ENCODE data around the gene NAT14. TPM values are rescaled to one million over a fixed set of nuclear protein-coding genes. Genes with fewer than 3 reads are reported as not detected.

NAT14 gene
- total RNA-seq, 2 donors from 2014 or later = 7.1 to 12.3 TPM

- H3K4me3 Mint-ChIP-seq = no peak overlapping the region
- H3K9me3 Mint-ChIP-seq = no peaks in the 10 kb centered on the region
- no peak for ATAC-seq (replicated peaks)
- H3K27ac Mint-ChIP-seq = no peak overlapping the region
- no peaks in the 10 kb centered on the region for H3K36me3 Mint-ChIP-seq (ENCODE audit: low read depth)
- H3K27me3 Mint-ChIP-seq = no peaks in the 10 kb centered on the region
- no peaks in the 10 kb centered on the region for H3K4me1 Mint-ChIP-seq
Observed at GRCh38 chr19:55472463-55472862, 12.5 kb upstream of the NAT14 start.

DNA sequence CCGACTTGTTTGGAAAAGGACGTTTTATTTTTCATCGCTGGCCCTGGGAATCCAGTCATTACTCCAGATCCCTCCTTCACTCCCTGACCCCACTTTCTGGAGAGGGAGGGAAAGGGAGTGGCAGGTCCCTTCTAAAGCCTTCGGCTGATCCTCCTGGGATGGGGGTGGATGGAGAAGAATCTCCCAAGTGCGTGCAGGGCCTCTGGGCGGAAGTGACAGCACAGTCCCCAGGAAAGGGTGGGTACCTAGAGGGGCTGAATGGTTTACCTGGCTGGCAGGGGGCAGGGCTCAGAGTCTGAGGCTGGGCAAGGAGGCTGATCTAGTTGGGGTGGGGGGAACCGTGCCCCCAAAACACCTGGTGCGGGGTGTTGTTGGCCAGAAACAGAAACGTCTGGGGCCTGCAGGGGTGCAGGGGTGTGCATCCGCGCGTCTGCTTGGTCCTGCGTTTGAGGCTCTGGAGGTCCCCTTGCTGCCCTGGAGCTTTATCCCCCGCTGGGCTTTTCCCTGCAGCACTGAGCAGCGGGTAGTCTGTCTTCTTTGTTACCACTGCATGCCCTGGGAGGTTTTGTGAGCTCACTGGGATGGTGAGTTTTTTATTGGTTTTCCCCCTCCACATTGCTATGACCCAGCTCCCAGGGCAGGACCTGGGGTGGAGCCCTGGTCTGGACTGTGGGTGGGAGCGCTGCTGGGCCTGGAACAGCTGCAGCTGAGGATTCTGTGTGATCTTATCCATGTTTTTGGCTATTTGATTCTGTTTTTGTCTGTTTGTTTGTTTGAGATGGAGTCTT is 11.6 kb upstream of the NAT14 start:
- no peaks in the 10 kb centered on the region for H3K9me3 Mint-ChIP-seq
- H3K27ac Mint-ChIP-seq = no peak overlapping the region
- no peaks in the 10 kb centered on the region for H3K27me3 Mint-ChIP-seq
- no peak for ATAC-seq (replicated peaks)
- peaks cover 2% of the 10 kb centered on the region for H3K36me3 Mint-ChIP-seq (ENCODE audit: low read depth)
- no peak overlapping the region for H3K4me3 Mint-ChIP-seq
- H3K4me1 Mint-ChIP-seq = peaks cover 8% of the 10 kb centered on the region

GRCh38 chr19:55474269-55475265 is 10.4 kb upstream of the NAT14 start:
- ATAC-seq (replicated peaks) = no peak
- no peaks in the 10 kb centered on the region for H3K9me3 Mint-ChIP-seq
- peaks cover 19% of the 10 kb centered on the region for H3K4me1 Mint-ChIP-seq
- no peak overlapping the region for H3K27ac Mint-ChIP-seq
- no peaks in the 10 kb centered on the region for H3K27me3 Mint-ChIP-seq
- H3K36me3 Mint-ChIP-seq (ENCODE audit: low read depth) = peaks cover 13% of the 10 kb centered on the region
- H3K4me3 Mint-ChIP-seq = peak overlapping the region; percentile 87

DNA sequence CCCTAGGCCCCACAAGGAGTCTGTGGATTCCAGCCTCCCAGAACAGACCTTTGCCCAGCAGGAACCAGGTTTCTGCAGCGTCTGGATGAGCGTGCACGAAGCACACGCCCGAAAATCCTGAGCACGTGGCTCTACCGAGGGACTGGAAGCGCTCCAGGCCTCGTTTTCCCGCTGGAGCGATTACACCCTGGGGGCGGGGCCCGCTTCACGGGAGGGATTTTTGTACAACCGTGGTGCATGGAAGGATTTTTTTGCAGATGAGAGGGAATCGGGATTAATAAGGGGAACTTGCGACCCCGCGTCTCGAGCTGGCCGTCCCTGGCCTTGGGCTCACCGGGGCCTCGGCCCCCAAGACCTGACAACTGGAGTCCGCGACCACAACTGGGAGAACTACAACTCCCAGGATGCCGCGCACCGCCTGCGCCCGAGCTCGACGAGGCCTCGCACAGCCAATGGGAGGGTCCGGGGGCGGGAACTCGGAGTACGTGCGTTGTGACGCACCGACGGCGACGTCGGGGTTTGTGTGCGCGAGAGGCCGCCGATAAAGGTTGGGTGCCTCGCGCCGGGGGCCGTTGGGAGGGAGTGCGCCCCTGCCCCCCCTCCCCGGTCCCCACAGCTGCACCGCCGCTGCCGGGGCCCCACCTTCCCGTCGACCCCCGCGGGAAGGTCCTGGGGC is 8.8 kb upstream of the NAT14 start, which contains the start of gene ZNF628:
Gene ZNF628, plus strand, starts transcription at position 518 of the 676 bp plus-strand sequence. CDS start 3,294 bp downstream, outside the sequence.
- Mint-ChIP-seq H3K4me1 (peaks cover 24% of the 10 kb centered on the region), H3K27me3 (no peaks in the 10 kb centered on the region), H3K9me3 (no peaks in the 10 kb centered on the region), H3K4me3 (peak within 1 kb of the TSS; percentile 87), H3K27ac (peak within 1 kb of the TSS; percentile 88), H3K36me3 (ENCODE audit: low read depth) (peaks cover 20% of the 10 kb centered on the region)
- ATAC-seq (replicated peaks) = peak; percentile 98

GRCh38 chr19:55477905-55478304 is 7.1 kb upstream of the NAT14 start:
- peak overlapping the region; percentile 72 for H3K27ac Mint-ChIP-seq
- peaks cover 20% of the 10 kb centered on the region for H3K36me3 Mint-ChIP-seq (ENCODE audit: low read depth)

GRCh38 chr19:55478364-55478763 is 6.6 kb upstream of the NAT14 start:
- Mint-ChIP-seq H3K9me3 (no peaks in the 10 kb centered on the region), H3K4me3 (peak overlapping the region; percentile 87), H3K27ac (peak overlapping the region; percentile 72), H3K4me1 (peaks cover 24% of the 10 kb centered on the region), H3K27me3 (no peaks in the 10 kb centered on the region), H3K36me3 (ENCODE audit: low read depth) (peaks cover 20% of the 10 kb centered on the region)
- no peak for ATAC-seq (replicated peaks)

More at GRCh38 chr19:55477905-55478304, 7.1 kb upstream of the NAT14 start:
- no peaks in the 10 kb centered on the region for H3K27me3 Mint-ChIP-seq
- H3K9me3 Mint-ChIP-seq = no peaks in the 10 kb centered on the region
- peak overlapping the region; percentile 87 for H3K4me3 Mint-ChIP-seq
- peaks cover 24% of the 10 kb centered on the region for H3K4me1 Mint-ChIP-seq
- ATAC-seq (replicated peaks) = no peak

DNA sequence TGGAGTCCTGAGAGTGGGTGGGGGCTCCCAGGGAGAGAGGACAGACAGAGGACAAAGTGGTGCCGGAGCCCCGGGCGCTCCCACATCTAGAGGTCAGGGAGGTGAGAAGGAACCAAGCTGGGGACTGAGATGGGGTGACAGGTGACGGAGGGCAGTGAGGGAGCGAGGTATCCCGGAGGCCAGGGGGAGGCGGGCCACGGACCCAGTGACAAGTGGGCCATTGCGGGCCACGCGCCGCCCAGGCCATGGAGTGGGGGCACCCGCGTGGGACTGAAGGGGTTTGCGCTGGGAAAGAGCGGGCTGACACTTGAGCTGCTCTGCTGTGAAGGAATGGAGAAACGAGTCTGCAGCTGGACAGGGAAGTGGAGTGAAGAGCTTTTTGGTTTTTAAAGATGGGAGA is 5.9 kb upstream of the NAT14 start:
- H3K27ac Mint-ChIP-seq = peak overlapping the region; percentile 72
- ATAC-seq (replicated peaks) = no peak
- H3K36me3 Mint-ChIP-seq (ENCODE audit: low read depth) = peaks cover 20% of the 10 kb centered on the region
- peaks cover 24% of the 10 kb centered on the region for H3K4me1 Mint-ChIP-seq
- peak overlapping the region; percentile 87 for H3K4me3 Mint-ChIP-seq
- no peaks in the 10 kb centered on the region for H3K27me3 Mint-ChIP-seq
- H3K9me3 Mint-ChIP-seq = no peaks in the 10 kb centered on the region

DNA sequence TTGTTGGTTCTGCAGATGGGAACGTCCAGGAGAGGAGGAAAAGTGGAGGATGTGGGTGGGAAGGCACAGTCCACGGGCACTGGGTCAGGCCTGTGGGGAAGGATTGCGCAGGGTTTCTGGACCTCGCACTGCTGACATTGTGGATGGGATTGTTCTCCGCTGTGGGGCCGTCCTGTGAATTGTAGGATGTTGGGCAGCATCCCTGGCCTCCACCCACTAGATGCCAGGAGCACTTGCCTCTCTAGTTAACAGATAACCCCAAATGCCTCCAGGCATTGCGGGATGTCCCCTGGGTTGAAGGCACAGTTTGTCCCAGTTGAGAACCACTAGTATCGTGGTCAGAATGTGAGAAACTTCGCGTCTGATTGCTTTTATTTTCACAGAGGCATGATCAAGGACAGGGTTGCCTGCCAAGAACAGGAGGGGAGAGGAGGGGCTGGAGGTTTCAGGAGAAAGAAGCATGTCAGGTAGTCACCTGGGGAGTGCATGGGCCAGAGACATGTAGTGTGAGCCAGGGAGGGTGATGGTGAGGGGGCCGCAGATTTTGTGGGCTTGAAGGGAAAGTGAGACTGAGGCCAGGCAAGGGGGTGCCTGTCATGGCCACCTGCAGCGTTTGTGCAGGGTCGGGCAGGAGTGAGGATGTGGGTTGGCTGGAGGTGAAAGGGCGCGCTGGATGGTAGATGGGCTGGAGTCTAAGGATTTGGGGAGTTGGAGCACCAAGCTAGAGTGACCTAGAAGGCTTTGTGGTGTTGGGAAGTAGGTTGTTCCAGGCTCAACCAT is 5.3 kb upstream of the NAT14 start:
- Mint-ChIP-seq H3K4me3 (no peak overlapping the region), H3K27me3 (no peaks in the 10 kb centered on the region), H3K36me3 (ENCODE audit: low read depth) (peaks cover 20% of the 10 kb centered on the region), H3K4me1 (peaks cover 24% of the 10 kb centered on the region), H3K9me3 (no peaks in the 10 kb centered on the region), H3K27ac (peak overlapping the region; percentile 72)
- no peak for ATAC-seq (replicated peaks)

DNA sequence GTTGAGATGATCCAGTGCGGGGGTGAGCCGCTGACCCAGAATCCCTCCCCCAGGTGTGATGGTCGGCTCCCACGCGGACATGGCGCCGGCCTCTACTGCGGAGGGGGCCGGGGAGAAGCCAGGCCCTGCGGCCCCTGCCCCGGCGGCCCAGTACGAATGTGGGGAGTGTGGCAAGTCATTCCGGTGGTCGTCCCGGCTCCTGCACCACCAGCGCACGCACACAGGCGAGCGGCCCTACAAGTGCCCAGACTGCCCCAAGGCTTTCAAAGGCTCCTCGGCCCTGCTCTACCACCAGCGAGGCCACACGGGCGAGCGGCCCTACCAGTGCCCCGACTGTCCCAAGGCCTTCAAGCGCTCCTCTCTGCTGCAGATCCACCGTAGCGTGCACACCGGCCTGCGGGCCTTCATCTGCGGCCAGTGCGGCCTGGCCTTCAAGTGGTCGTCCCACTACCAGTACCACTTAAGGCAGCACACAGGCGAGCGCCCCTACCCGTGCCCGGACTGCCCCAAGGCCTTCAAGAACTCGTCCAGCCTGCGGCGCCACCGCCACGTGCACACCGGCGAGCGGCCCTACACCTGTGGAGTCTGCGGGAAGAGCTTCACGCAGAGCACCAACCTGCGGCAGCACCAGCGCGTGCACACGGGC is 3.7 kb upstream of the NAT14 start:
- Mint-ChIP-seq H3K27me3 (no peaks in the 10 kb centered on the region), H3K9me3 (no peaks in the 10 kb centered on the region), H3K36me3 (ENCODE audit: low read depth) (peaks cover 20% of the 10 kb centered on the region), H3K4me3 (no peak overlapping the region), H3K4me1 (peaks cover 29% of the 10 kb centered on the region), H3K27ac (no peak overlapping the region)
- no peak for ATAC-seq (replicated peaks)

DNA sequence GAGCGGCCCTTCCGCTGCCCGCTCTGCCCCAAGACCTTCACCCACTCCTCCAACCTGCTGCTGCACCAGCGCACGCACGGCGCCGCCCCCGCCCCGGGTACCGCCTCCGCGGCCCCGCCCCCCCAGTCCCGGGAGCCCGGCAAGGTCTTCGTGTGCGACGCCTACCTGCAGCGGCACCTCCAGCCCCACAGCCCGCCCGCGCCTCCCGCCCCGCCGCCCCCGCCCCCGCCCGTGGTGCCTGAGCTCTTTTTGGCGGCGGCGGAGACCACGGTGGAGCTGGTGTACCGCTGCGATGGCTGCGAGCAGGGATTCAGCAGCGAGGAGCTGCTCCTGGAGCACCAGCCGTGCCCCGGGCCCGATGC is 3.2 kb upstream of the NAT14 start:
- Mint-ChIP-seq H3K4me1 (peaks cover 29% of the 10 kb centered on the region), H3K4me3 (no peak overlapping the region), H3K27me3 (no peaks in the 10 kb centered on the region), H3K9me3 (no peaks in the 10 kb centered on the region), H3K27ac (no peak overlapping the region), H3K36me3 (ENCODE audit: low read depth) (peaks cover 20% of the 10 kb centered on the region)
- ATAC-seq (replicated peaks) = no peak

DNA sequence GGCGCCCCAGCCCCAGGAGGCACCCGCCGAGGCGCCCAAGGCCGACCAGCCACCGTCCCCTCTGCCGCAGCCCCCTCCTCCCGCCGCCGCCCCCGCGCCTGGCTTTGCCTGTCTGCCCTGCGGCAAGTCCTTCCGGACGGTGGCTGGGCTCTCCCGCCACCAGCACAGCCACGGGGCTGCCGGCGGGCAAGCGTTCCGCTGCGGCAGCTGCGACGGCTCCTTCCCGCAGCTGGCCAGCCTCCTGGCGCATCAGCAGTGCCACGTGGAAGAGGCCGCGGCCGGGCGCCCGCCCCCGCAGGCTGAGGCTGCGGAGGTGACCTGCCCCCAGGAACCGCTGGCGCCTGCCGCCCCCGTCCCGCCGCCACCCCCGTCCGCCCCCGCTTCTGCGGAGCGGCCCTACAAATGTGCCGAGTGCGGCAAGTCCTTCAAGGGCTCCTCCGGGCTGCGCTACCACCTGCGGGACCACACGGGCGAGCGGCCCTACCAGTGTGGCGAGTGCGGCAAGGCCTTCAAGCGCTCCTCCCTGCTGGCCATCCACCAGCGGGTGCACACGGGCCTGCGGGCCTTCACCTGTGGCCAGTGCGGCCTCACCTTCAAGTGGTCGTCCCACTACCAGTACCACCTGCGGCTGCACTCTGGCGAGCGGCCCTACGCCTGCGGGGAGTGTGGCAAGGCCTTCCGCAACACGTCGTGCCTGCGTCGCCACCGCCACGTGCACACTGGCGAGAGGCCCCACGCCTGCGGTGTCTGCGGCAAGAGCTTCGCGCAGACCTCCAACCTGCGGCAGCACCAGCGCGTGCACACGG is 2.6 kb upstream of the NAT14 start:
- peaks cover 29% of the 10 kb centered on the region for H3K4me1 Mint-ChIP-seq
- H3K27me3 Mint-ChIP-seq = no peaks in the 10 kb centered on the region
- no peak overlapping the region for H3K4me3 Mint-ChIP-seq
- peaks cover 20% of the 10 kb centered on the region for H3K36me3 Mint-ChIP-seq (ENCODE audit: low read depth)
- no peak overlapping the region for H3K27ac Mint-ChIP-seq
- H3K9me3 Mint-ChIP-seq = no peaks in the 10 kb centered on the region
- ATAC-seq (replicated peaks) = no peak

DNA sequence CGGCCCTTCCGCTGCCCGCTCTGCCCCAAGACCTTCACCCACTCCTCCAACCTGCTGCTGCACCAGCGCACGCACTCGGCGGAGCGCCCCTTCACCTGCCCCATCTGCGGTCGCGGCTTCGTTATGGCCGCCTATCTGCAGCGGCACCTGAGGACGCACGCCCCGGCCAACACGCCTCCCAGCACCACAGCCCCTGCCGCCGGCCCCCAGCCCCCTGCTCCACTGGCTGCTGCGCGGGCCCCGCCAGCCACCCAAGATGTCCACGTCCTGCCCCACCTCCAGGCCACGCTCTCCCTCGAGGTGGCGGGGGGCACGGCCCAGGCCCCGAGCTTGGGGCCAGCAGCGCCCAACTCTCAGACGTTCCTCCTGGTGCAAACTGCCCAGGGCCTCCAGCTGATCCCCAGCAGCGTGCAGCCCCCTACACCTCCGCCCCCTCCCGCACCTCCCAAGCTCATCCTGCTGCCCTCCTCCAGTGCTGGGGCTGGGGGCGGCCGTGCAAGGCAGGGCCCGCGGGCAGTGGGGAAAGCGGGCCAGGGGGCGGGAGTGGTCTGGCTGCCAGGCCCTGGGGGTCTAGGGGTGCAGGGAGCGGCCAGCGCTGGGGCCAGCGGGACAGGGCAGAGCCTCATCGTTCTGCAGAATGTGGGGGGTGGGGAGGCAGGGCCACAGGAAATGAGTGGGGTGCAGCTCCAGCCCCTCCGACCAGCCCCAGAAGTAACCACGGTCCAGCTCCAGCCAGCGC is 1.9 kb upstream of the NAT14 start:
- no peak for ATAC-seq (replicated peaks)
- peaks cover 24% of the 10 kb centered on the region for H3K4me1 Mint-ChIP-seq
- no peaks in the 10 kb centered on the region for H3K27me3 Mint-ChIP-seq
- no peaks in the 10 kb centered on the region for H3K9me3 Mint-ChIP-seq
- H3K36me3 Mint-ChIP-seq (ENCODE audit: low read depth) = peaks cover 20% of the 10 kb centered on the region
- H3K27ac Mint-ChIP-seq = no peak overlapping the region
- no peak overlapping the region for H3K4me3 Mint-ChIP-seq

All from activated T-helper 17 cell treated with anti-CD3 and anti-CD28 coated beads, Interleukin-2, amount 50 U/mL, for 72 hours (primary cell).